RWPE2 (cell line): ENCODE measurements around the gene MEX3A.

Source experiments
- ATAC-seq: fragments of 200-7000 bp; cut with Tn5 transposase; 3 replicates; pipeline ENCODE4 v1.9.1; 2021; ENCODE audit warnings: low read depth
- DNase-seq: peaks from one replicate; pipeline ENCODE4 v3.0.0-alpha.2; 2020; ENCODE audit warnings: low spot score
- H3K27ac ChIP-seq: fragments of 450-650 bp; 2 replicates; pipeline ENCODE4 v1.5.1; 2017; ENCODE audit warnings: mild to moderate bottlenecking; ENCODE audit not compliant: poor library complexity, severe bottlenecking
- H3K27me3 ChIP-seq: fragments of 250-450 bp; sonication (Bioruptor Pico); 2 replicates; pipeline ENCODE4 v1.5.1; 2021; ENCODE audit warnings: mild to moderate bottlenecking, moderate library complexity; ENCODE audit not compliant: insufficient read depth, poor library complexity, severe bottlenecking
- H3K36me3 ChIP-seq: fragments of 250-450 bp; sonication (Bioruptor Pico); 2 replicates; pipeline ENCODE4 v1.5.1; 2020; ENCODE audit warnings: low read depth, mild to moderate bottlenecking, moderate library complexity
- H3K4me1 ChIP-seq: fragments of 250-450 bp; sonication (Bioruptor Pico); 2 replicates; pipeline ENCODE4 v1.5.1; 2021; ENCODE audit warnings: mild to moderate bottlenecking, moderate library complexity; ENCODE audit not compliant: insufficient read depth, poor library complexity, severe bottlenecking
- H3K4me3 ChIP-seq: fragments of 250-450 bp; sonication (Bioruptor Pico); 2 replicates; pipeline ENCODE4 v1.5.1; 2021; ENCODE audit warnings: mild to moderate bottlenecking, moderate library complexity; ENCODE audit not compliant: severe bottlenecking
- H3K9me3 ChIP-seq: fragments of 250-450 bp; sonication (Bioruptor Pico); 2 replicates; pipeline ENCODE4 v1.5.1; 2021; ENCODE audit warnings: mild to moderate bottlenecking, moderate library complexity; ENCODE audit not compliant: severe bottlenecking
- CTCF ChIP-seq: fragments of 450-650 bp; IDR thresholded peaks from one replicate; pipeline ENCODE4 v1.5.1; 2017; ENCODE audit warnings: mild to moderate bottlenecking, moderate library complexity; ENCODE audit not compliant: poor library complexity, severe bottlenecking

MEX3A gene

DNA sequence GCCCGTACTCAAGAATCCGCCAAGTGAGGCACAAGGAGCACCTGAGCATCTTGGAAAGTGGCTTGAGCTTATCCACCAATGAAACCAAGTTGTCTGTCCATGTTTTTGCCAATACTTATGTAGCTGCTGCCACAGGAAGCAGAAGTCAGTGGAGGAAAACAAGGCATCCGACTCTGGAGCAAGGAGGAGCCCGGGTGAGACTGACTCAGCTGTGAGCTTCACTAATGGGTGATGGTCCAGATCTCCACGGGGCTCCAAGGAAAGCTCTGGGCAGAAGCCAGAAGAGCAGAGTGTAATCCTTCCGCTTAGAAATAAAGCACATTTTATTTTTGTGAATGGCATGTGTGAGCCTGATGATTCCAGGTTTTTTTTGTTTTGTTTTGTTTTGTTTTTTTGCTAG lies 49.3 kb downstream of the MEX3A start:
- no peak for TF ChIP-seq CTCF
- ATAC-seq = 0 out of 3 replicates have a peak, but pooled peaks have one; percentile 38
- DNase-seq = no peak

GRCh38 chr1:156026588-156026987 lies 55.7 kb downstream of the MEX3A start:
- no peak for ATAC-seq
- Histone ChIP-seq H3K27ac (no peak overlapping the region), H3K36me3 (no peaks in the 10 kb centered on the region), H3K9me3 (no peaks in the 10 kb centered on the region), H3K27me3 (no peaks in the 10 kb centered on the region), H3K4me3 (no peak overlapping the region), H3K4me1 (no peaks in the 10 kb centered on the region)
- TF ChIP-seq CTCF = no peak
- no peak for DNase-seq

More for the DNA sequence above, 49.3 kb downstream of the MEX3A start:
- Histone ChIP-seq H3K27ac (no peak overlapping the region), H3K4me3 (no peak overlapping the region), H3K27me3 (no peaks in the 10 kb centered on the region), H3K4me1 (no peaks in the 10 kb centered on the region), H3K9me3 (no peaks in the 10 kb centered on the region), H3K36me3 (peaks cover 8% of the 10 kb centered on the region)

GRCh38 chr1:156025876-156026275 lies 56.4 kb downstream of the MEX3A start:
- TF ChIP-seq CTCF = no peak
- H3K27ac ChIP-seq = no peak overlapping the region
- no peaks in the 10 kb centered on the region for H3K9me3 ChIP-seq
- H3K4me3 ChIP-seq = no peak overlapping the region
- H3K27me3 ChIP-seq = no peaks in the 10 kb centered on the region
- no peak; the same call in 2 of the 3 replicates for ATAC-seq
- H3K36me3 ChIP-seq = no peaks in the 10 kb centered on the region
- no peak for DNase-seq
- H3K4me1 ChIP-seq = no peaks in the 10 kb centered on the region

DNA sequence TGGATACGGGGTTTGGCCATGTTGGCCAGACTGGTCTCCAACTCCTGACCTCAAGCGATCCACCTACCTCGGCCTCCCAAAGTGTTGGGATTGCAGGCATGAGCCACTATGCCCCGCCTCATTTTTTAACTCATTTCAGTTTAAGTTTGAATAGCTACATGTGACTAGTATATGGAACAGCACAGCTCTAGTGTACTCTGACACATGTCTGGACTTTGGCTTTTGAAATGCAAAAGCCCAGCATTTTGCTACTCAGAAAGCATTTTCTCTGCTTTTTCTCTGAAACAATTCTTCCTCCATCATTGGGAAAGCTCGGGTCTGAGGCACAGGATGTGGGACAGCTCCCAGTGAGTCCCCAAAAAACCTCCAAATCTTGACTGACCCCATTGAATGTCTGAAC lies 57.5 kb downstream of the MEX3A start:
- ATAC-seq (no peak), DNase-seq (no peak)
- H3K9me3 ChIP-seq = no peaks in the 10 kb centered on the region
- peaks cover 2% of the 10 kb centered on the region for H3K4me1 ChIP-seq
- no peak overlapping the region for H3K27ac ChIP-seq
- H3K4me3 ChIP-seq = no peak overlapping the region
- TF ChIP-seq CTCF = no peak
- H3K27me3 ChIP-seq = no peaks in the 10 kb centered on the region
- H3K36me3 ChIP-seq = peaks cover 3% of the 10 kb centered on the region
